H1 (cell line): ENCODE measurements around the gene FXR1. TPM values are rescaled to one million over a fixed set of nuclear protein-coding genes. Genes with fewer than 3 reads are reported as not detected.

Experiments
- ASH2L ChIP-seq: fragments of 200-600, 300-600 bp; sonication (generic); IDR thresholded peaks from one replicate; pipeline ENCODE4 v1.7.1; 2017; ENCODE audit warnings: low read length
- BACH1 ChIP-seq: IDR thresholded peaks from 2 replicates; pipeline ENCODE4 v1.6.1; 2012; ENCODE audit warnings: low read length, improper control_type of control experiment
- CEBPB ChIP-seq: IDR thresholded peaks from 2 replicates; pipeline ENCODE4 v1.6.1; 2012; ENCODE audit warnings: low read depth, low read length
- CTBP2 ChIP-seq: IDR thresholded peaks from 2 replicates; pipeline ENCODE4 v1.7.0; 2011; ENCODE audit warnings: borderline replicate concordance, mild to moderate bottlenecking, moderate library complexity, mixed read lengths, low read length; ENCODE audit not compliant: insufficient read depth, insufficient read length
- EGR1 ChIP-seq: IDR thresholded peaks from 2 replicates; pipeline ENCODE4 v1.6.1; 2011; ENCODE audit warnings: low read depth, low read length, borderline replicate concordance
- GTF2F1 ChIP-seq: IDR thresholded peaks from 2 replicates; pipeline ENCODE4 v1.6.1; 2012; ENCODE audit warnings: low read depth, low read length, improper control_type of control experiment, borderline replicate concordance
- MAFK ChIP-seq: IDR thresholded peaks from 2 replicates; pipeline ENCODE4 v1.6.1; 2012; ENCODE audit warnings: low read depth, mild to moderate bottlenecking, improper control_type of control experiment, low read length
- RFX5 ChIP-seq: IDR thresholded peaks from 2 replicates; pipeline ENCODE4 v1.6.1; 2011; ENCODE audit warnings: low read depth, low read length, improper control_type of control experiment, borderline replicate concordance
- SIX5 ChIP-seq: IDR thresholded peaks from 2 replicates; pipeline ENCODE4 v1.6.1; 2011; ENCODE audit warnings: mild to moderate bottlenecking, low read depth, low read length
- SP2 ChIP-seq: IDR thresholded peaks from 2 replicates; pipeline ENCODE4 v1.6.1; 2012; ENCODE audit warnings: mild to moderate bottlenecking, low read length, inconsistent platforms
- SUZ12 ChIP-seq: fragments of 200-600 bp; sonication (generic); IDR thresholded peaks from 2 replicates; pipeline ENCODE4 v1.6.1; 2012; ENCODE audit warnings: mild to moderate bottlenecking, inconsistent platforms, low read length, moderate library complexity, mixed read lengths
- TAF1 ChIP-seq: IDR thresholded peaks from 2 replicates; pipeline ENCODE4 v1.6.1; 2011; ENCODE audit warnings: mild to moderate bottlenecking, low read depth, low read length
- TEAD4 ChIP-seq: IDR thresholded peaks from 2 replicates; pipeline ENCODE4 v1.6.1; 2012; ENCODE audit warnings: low read depth, low read length, inconsistent platforms, mixed read lengths
- polyA plus RNA-seq, 7 experiments: library from polyadenylated mRNA; depleted of rRNA in 3 of 7; stranded (reverse) in 5 of 7; unstranded in 2 of 7; fragments of >200 nt in 5 of 7; fragments of 200-250 nt in 2 of 7; gene quantifications; 1 replicate in 5 of 7; 2 replicates in 1 of 7; 4 replicates in 1 of 7; pipeline versions ENCODE4 v1.2.1 to v1.2.3, GENCODE V29; 2011 to 2013; ENCODE audit warnings: missing spikeins in 2 of 7, mixed read lengths in 2 of 7
- total RNA-seq: library from RNA; stranded (reverse); fragmentation: NEBNext Ultra II Directional; extraction: Animal tissue kit (Norgen Biotek cat#: 25700); gene quantifications from 2 replicates; pipeline ENCODE4 v1.2.1, GENCODE V29; 2021
- TF ChIP-seq, protein P1 (sequence below): fragments of 300-600 bp; sonication (generic); IDR thresholded peaks from 2 replicates; pipeline ENCODE4 v1.7.1; 2012; ENCODE audit warnings: low read length, moderate library complexity, mild to moderate bottlenecking, inconsistent platforms; ENCODE audit not compliant: insufficient replicate concordance

Gene FXR1
- total and polyA plus RNA-seq, 2 of the 8 experiments (the other 6 are each of a cell fraction or from before 2014, with no cell fraction given) = 108 to 283 TPM

GRCh38 chr3:180934638-180935037, 22.2 kb downstream of the FXR1 start (continued):
- TF ChIP-seq, protein P1, sequence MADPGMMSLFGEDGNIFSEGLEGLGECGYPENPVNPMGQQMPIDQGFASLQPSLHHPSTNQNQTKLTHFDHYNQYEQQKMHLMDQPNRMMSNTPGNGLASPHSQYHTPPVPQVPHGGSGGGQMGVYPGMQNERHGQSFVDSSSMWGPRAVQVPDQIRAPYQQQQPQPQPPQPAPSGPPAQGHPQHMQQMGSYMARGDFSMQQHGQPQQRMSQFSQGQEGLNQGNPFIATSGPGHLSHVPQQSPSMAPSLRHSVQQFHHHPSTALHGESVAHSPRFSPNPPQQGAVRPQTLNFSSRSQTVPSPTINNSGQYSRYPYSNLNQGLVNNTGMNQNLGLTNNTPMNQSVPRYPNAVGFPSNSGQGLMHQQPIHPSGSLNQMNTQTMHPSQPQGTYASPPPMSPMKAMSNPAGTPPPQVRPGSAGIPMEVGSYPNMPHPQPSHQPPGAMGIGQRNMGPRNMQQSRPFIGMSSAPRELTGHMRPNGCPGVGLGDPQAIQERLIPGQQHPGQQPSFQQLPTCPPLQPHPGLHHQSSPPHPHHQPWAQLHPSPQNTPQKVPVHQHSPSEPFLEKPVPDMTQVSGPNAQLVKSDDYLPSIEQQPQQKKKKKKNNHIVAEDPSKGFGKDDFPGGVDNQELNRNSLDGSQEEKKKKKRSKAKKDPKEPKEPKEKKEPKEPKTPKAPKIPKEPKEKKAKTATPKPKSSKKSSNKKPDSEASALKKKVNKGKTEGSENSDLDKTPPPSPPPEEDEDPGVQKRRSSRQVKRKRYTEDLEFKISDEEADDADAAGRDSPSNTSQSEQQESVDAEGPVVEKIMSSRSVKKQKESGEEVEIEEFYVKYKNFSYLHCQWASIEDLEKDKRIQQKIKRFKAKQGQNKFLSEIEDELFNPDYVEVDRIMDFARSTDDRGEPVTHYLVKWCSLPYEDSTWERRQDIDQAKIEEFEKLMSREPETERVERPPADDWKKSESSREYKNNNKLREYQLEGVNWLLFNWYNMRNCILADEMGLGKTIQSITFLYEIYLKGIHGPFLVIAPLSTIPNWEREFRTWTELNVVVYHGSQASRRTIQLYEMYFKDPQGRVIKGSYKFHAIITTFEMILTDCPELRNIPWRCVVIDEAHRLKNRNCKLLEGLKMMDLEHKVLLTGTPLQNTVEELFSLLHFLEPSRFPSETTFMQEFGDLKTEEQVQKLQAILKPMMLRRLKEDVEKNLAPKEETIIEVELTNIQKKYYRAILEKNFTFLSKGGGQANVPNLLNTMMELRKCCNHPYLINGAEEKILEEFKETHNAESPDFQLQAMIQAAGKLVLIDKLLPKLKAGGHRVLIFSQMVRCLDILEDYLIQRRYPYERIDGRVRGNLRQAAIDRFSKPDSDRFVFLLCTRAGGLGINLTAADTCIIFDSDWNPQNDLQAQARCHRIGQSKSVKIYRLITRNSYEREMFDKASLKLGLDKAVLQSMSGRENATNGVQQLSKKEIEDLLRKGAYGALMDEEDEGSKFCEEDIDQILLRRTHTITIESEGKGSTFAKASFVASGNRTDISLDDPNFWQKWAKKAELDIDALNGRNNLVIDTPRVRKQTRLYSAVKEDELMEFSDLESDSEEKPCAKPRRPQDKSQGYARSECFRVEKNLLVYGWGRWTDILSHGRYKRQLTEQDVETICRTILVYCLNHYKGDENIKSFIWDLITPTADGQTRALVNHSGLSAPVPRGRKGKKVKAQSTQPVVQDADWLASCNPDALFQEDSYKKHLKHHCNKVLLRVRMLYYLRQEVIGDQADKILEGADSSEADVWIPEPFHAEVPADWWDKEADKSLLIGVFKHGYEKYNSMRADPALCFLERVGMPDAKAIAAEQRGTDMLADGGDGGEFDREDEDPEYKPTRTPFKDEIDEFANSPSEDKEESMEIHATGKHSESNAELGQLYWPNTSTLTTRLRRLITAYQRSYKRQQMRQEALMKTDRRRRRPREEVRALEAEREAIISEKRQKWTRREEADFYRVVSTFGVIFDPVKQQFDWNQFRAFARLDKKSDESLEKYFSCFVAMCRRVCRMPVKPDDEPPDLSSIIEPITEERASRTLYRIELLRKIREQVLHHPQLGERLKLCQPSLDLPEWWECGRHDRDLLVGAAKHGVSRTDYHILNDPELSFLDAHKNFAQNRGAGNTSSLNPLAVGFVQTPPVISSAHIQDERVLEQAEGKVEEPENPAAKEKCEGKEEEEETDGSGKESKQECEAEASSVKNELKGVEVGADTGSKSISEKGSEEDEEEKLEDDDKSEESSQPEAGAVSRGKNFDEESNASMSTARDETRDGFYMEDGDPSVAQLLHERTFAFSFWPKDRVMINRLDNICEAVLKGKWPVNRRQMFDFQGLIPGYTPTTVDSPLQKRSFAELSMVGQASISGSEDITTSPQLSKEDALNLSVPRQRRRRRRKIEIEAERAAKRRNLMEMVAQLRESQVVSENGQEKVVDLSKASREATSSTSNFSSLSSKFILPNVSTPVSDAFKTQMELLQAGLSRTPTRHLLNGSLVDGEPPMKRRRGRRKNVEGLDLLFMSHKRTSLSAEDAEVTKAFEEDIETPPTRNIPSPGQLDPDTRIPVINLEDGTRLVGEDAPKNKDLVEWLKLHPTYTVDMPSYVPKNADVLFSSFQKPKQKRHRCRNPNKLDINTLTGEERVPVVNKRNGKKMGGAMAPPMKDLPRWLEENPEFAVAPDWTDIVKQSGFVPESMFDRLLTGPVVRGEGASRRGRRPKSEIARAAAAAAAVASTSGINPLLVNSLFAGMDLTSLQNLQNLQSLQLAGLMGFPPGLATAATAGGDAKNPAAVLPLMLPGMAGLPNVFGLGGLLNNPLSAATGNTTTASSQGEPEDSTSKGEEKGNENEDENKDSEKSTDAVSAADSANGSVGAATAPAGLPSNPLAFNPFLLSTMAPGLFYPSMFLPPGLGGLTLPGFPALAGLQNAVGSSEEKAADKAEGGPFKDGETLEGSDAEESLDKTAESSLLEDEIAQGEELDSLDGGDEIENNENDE = no peak
- TF ChIP-seq EGR1 (no peak), SP2 (no peak), TAF1 (no peak), CTBP2 (no peak), CEBPB (no peak), BACH1 (no peak), GTF2F1 (no peak), ASH2L (no peak), TEAD4 (no peak), SIX5 (no peak), RFX5 (no peak), SUZ12 (no peak), MAFK (no peak)
